HUES6 (cell line): ENCODE data around the gene KLHDC7B.
A peak's percentile ranks its signal among the peaks of the same experiment; 100 is the strongest.

Experiments
- H3K27ac ChIP-seq: 2 replicates; pipeline ENCODE4 v1.7.0; 2013; ENCODE audit warnings: low read depth, mild to moderate bottlenecking, low read length, inconsistent platforms
- H3K27me3 ChIP-seq: 2 replicates; pipeline ENCODE4 v1.6.1; 2013; ENCODE audit warnings: low read length; ENCODE audit not compliant: control insufficient read depth, insufficient read depth
- H3K36me3 ChIP-seq: 2 replicates; pipeline ENCODE4 v1.6.1; 2013; ENCODE audit warnings: low read length; ENCODE audit not compliant: control insufficient read depth, insufficient read depth
- H3K4me1 ChIP-seq: 2 replicates; pipeline ENCODE4 v1.6.1; 2013; ENCODE audit warnings: low read length; ENCODE audit not compliant: control insufficient read depth, insufficient read depth
- H3K4me3 ChIP-seq: 2 replicates; pipeline ENCODE4 v1.5.1; 2013; ENCODE audit warnings: low read depth, low read length
- H3K9ac ChIP-seq: one replicate; pipeline ENCODE4 v1.6.1; 2013; ENCODE audit warnings: mild to moderate bottlenecking, low read length
- H3K9me3 ChIP-seq: 2 replicates; pipeline ENCODE4 v1.6.1; 2013; ENCODE audit warnings: low read depth, low read length; ENCODE audit not compliant: control insufficient read depth, insufficient read depth

The KLHDC7B gene

DNA sequence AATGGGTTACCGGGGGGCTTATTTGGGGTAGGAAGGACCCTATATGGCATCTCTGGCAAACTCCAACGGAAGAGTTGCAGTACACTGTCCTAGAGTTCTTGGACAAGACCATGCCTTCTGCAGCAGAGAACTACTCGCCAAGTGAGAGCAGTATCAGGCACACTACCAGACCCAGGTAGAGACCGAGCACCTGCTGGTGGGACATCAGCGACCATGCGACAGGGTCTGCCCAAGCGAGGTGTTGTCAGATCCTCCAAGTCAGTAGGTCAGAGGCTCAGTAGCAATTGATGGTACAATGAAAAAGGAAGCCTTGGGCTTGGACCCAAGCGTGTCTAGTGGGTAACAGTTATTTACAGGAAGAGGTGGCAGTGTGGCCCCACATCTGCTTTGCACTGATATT lies 40.1 kb downstream of the KLHDC7B start:
- H3K9ac ChIP-seq = no peak overlapping the region
- H3K4me1 ChIP-seq = peaks cover 6% of the 10 kb centered on the region; the same call in 1 of the 2 replicates
- H3K27me3 ChIP-seq = 0 out of 2 replicates have a peak, but pooled peaks cover 6% of the 10 kb centered on the region
- 0 out of 2 replicates have a peak, but pooled peaks cover 7% of the 10 kb centered on the region for H3K36me3 ChIP-seq
- no peak overlapping the region for H3K4me3 ChIP-seq
- no peaks in the 10 kb centered on the region for H3K9me3 ChIP-seq
- H3K27ac ChIP-seq = no peak overlapping the region

DNA sequence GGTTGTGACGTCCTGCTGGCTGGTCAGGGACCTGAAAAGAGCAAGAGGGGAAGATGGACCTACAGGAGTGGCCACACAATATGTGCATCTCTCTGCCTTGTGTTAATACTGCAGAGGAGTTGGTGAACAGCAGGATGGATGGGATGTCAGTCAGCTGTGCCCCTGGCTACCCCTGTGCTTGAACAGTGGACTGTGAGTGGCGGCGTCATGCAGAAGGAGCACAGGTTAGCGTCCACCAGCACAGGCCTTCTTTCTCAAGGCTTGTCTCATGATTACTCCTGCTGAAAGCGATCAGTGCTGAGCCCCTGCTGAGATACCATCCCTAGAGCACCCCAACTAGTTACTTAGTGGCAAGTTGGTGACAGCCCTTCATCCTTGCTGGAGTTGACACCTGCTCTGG lies 40.7 kb downstream of the KLHDC7B start:
- H3K27me3 ChIP-seq = 0 out of 2 replicates have a peak, but pooled peaks cover 6% of the 10 kb centered on the region
- 0 out of 2 replicates have a peak, but pooled peaks cover under 1% of the 10 kb centered on the region for H3K36me3 ChIP-seq
- H3K4me3 ChIP-seq = no peak overlapping the region
- no peak overlapping the region for H3K9ac ChIP-seq
- H3K27ac ChIP-seq = no peak overlapping the region
- H3K9me3 ChIP-seq = no peaks in the 10 kb centered on the region
- H3K4me1 ChIP-seq = peaks cover 6% of the 10 kb centered on the region; the same call in 1 of the 2 replicates

DNA sequence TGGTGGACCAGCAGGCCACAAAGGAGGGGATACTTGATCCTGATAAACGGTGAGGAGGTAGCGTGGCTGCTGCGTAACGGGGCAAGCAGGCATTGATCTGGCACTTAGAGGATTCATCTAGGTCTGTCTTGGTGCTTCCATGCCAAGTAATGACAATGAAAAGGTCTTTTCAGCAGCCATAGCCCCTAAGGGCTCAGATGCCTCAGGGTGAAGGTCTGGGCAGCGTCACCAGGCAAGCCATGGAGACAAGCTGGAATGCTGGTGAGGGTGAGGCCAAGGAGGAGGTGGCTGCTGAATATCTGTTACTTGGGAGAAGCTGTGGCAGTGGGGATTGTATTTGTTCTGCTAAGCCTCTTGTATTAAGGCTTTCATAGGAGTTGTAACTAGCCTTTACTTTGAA lies 41.7 kb downstream of the KLHDC7B start:
- no peak overlapping the region for H3K4me3 ChIP-seq
- no peaks in the 10 kb centered on the region for H3K9me3 ChIP-seq
- 0 out of 2 replicates have a peak, but pooled peaks cover 6% of the 10 kb centered on the region for H3K27me3 ChIP-seq
- H3K27ac ChIP-seq = no peak overlapping the region
- H3K4me1 ChIP-seq = 0 out of 2 replicates have a peak, but pooled peaks cover 2% of the 10 kb centered on the region
- H3K36me3 ChIP-seq = no peaks in the 10 kb centered on the region
- no peak overlapping the region for H3K9ac ChIP-seq

DNA sequence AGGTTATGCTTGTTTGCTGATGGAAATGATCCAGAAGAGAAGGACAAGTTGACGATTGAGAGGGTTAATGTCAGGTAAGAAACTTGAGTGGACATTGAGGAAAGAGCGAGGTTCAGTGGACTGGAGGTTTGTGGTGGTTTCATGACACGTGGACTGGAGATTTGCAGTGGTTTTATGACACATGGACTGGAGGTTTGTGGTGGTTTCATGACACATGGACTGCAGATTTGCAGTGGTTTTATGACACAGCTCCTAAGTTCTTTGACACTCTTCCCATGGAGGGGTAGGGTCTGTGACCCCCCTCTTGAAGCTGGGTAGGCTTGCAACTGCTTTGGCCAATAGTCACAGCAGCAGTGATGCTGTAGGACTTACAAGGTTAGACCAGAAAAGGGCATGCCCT lies 49.5 kb downstream of the KLHDC7B start:
- no peaks in the 10 kb centered on the region for H3K4me1 ChIP-seq
- peaks cover 35% of the 10 kb centered on the region for H3K27me3 ChIP-seq
- no peak overlapping the region for H3K27ac ChIP-seq
- no peaks in the 10 kb centered on the region for H3K36me3 ChIP-seq
- no peaks in the 10 kb centered on the region for H3K9me3 ChIP-seq
- H3K4me3 ChIP-seq = no peak overlapping the region
- H3K9ac ChIP-seq = no peak overlapping the region

DNA sequence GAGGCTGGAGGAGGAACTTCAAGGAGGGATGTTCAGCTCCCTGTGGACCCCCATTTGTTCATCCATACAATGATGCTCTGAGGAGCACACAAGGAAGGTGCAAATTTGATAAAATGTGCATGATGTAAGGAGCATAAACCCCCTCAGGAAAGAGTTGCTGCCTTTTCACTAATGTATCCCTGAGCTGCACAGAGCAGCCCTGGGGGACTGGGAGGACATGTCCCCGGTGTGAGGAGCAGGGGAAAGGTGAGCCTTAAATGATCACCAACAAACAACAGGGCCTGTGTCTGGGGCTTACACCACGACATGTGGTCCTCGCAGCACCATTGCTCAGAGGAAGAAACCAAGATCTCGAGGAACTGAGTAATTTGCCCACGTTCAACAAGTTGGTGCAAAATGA lies 51.4 kb downstream of the KLHDC7B start:
- Histone ChIP-seq H3K27ac (no peak overlapping the region), H3K4me3 (no peak overlapping the region), H3K9me3 (no peaks in the 10 kb centered on the region), H3K27me3 (peaks cover 49% of the 10 kb centered on the region), H3K36me3 (no peaks in the 10 kb centered on the region), H3K9ac (no peak overlapping the region), H3K4me1 (peaks cover 3% of the 10 kb centered on the region; the same call in 1 of the 2 replicates)

DNA sequence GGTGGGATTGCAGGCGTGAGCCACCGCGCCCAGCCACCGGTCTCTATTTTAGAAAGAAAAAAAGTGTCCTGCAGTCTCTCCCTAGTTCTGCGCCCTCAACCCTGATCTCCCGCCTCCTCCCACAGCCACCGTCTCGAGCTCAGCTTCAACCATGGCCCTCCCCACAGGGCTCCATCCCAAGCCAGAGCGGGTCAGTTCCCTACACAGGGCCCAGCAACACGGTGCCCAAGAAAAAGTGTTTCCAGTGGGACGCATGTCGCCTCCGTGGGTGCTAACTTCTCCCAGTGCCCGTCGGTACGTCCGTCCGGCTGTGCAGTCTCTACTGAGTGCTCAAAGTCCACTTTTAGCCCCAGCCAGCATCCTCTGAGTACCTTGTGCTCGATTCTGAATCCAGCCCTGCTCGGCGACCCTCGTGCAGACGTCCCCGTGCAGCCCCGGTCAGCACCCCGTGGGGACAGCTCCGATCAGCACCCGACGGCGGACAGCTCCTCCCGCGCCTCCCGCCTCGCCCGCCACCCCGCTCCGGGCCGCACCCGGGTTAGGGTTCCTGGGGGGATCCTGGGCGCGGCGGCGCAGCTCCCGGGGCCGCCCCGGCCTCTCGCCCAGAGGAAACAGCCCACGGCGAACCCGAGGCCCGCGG lies 54.2 kb downstream of the KLHDC7B start:
- H3K36me3 ChIP-seq = no peaks in the 10 kb centered on the region
- H3K9ac ChIP-seq = no peak overlapping the region
- H3K4me1 ChIP-seq = peaks cover 3% of the 10 kb centered on the region; the same call in 1 of the 2 replicates
- H3K9me3 ChIP-seq = no peaks in the 10 kb centered on the region
- H3K4me3 ChIP-seq = no peak overlapping the region; the same call in 1 of the 2 replicates
- H3K27ac ChIP-seq = no peak overlapping the region
- peaks cover 76% of the 10 kb centered on the region for H3K27me3 ChIP-seq

DNA sequence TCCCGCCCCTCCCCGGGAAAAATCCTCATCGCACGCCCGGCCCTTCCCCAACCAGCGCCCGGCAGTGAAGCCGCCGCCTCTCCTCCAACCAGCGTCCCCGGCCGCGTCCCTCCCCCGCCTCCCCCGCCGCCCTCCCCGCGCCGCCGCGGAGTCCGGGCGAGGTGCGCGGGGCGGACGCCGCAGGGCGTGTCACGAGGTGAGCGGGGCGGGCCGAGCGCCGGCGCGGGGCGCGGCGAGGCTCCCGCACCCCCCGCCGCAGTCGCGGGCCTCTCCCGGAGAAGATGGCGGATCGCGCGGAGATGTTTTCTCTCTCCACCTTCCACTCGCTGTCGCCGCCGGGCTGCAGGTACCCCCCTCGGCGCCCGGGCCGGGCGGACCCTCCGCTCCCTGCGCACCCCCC lies 54.8 kb downstream of the KLHDC7B start, which contains the start of gene MAPK8IP2:
TSS of gene MAPK8IP2 (plus strand) at position 256 of the 400 bp plus-strand sequence. CDS start at position 282, 26 bp downstream.
- Histone ChIP-seq H3K9ac (no peak within 1 kb of the TSS), H3K4me1 (peaks cover 3% of the 10 kb centered on the region; the same call in 1 of the 2 replicates), H3K27ac (no peak within 1 kb of the TSS), H3K27me3 (peaks cover 82% of the 10 kb centered on the region), H3K9me3 (no peaks in the 10 kb centered on the region), H3K36me3 (no peaks in the 10 kb centered on the region), H3K4me3 (peak within 1 kb of the TSS; percentile 43)
